ENCODE data around the gene PLEKHD1. TPM values are rescaled to one million over a fixed set of nuclear protein-coding genes. Genes with fewer than 3 reads are reported as not detected.
A peak's percentile ranks its signal among the peaks of the same experiment; 100 is the strongest.

The PLEKHD1 gene
- total RNA-seq, 1 experiment from 2014 or later, result 0.15 TPM

DNA sequence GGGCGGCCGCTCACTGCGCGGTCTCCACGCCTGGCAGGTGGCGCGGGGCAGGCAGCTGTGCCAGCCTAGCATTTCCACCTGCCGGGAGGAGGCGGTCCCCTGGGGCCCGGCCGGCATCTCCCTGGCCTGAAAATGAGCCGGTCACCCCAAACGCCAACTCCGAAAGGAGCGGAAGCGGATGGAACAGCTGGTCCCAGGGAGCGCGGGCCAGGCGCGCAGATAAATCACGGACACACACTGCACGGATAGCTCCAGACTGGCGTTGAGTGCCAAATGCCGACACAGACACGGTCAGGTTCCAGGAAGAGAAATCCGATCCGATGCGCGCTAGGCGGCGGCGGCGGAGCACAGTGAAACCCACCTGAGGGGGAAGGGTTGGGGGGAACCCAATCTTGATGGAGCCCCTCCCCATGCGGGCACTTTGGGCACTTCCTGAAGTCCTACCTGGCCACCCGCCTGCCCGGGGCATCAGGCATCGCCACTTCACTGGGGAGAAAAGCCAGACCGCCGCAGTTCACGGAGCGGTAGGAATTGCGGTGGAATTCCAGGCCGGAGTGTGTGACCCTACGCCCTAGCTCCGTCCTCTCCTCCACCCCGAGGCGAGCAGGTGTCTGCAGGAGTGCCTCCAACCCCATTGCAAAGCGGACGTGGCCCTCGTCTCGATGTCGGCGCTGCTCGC, 624 bp upstream of the PLEKHD1 start:
- H3K4me3 ChIP-seq (ENCODE audit: low read length), result peak overlapping the region; percentile 67
- DNase-seq (peak; percentile 33), ATAC-seq (peak; percentile 60)
- ChIA-PET POLR2A (ENCODE audit: unreplicated experiment) (no interaction called here), CTCF (no interaction called here)
- BruUV-seq (replicated peaks), result no TSS peak
- H3K9me2 ChIP-seq (replicated peaks; ENCODE audit: low read length), result no peaks in the 10 kb centered on the region
- TF ChIP-seq EZH2 (IDR thresholded peaks at IDR 0.05; ENCODE audit: low read length, unreplicated experiment) (peak; percentile 54), EZH2phosphoT487 (IDR thresholded peaks at IDR 0.05; ENCODE audit: borderline replicate concordance, low read length) (peak; percentile 51; the same call in 1 of the 2 replicates)
- TF ChIP-seq, protein P1, sequence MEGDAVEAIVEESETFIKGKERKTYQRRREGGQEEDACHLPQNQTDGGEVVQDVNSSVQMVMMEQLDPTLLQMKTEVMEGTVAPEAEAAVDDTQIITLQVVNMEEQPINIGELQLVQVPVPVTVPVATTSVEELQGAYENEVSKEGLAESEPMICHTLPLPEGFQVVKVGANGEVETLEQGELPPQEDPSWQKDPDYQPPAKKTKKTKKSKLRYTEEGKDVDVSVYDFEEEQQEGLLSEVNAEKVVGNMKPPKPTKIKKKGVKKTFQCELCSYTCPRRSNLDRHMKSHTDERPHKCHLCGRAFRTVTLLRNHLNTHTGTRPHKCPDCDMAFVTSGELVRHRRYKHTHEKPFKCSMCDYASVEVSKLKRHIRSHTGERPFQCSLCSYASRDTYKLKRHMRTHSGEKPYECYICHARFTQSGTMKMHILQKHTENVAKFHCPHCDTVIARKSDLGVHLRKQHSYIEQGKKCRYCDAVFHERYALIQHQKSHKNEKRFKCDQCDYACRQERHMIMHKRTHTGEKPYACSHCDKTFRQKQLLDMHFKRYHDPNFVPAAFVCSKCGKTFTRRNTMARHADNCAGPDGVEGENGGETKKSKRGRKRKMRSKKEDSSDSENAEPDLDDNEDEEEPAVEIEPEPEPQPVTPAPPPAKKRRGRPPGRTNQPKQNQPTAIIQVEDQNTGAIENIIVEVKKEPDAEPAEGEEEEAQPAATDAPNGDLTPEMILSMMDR (conservative IDR thresholded peaks at IDR 0.05; ENCODE audit: low read depth, low read length), result no peak
- no peak overlapping the region for H3K27ac ChIP-seq (ENCODE audit: low read length)
- H3K79me2 ChIP-seq (ENCODE audit: low read length), result no peaks in the 10 kb centered on the region
- no peaks in the 10 kb centered on the region for H3K36me3 ChIP-seq (ENCODE audit: low read depth, low read length)
- peaks cover 52% of the 10 kb centered on the region for H3K27me3 ChIP-seq (ENCODE audit: low read length)
- H3K4me2 ChIP-seq (ENCODE audit: low read length), result peak overlapping the region; percentile 84
- peaks cover 4% of the 10 kb centered on the region; the same call in 1 of the 2 replicates for H3K4me1 ChIP-seq (ENCODE audit: insufficient read depth, low read length)
- no peak overlapping the region for H3K9ac ChIP-seq (ENCODE audit: low read length)
- H3K9me3 ChIP-seq (ENCODE audit: low read length), result no peaks in the 10 kb centered on the region
- no peaks in the 10 kb centered on the region for H3F3A ChIP-seq (ENCODE audit: low read length, unreplicated experiment)
- no peaks in the 10 kb centered on the region for H4K20me1 ChIP-seq (ENCODE audit: low read length)
- intact Hi-C loops (cut with micrococcal nuclease), result no loop called here
- peak overlapping the region; percentile 61 for H2AFZ ChIP-seq (ENCODE audit: low read length)

DNA sequence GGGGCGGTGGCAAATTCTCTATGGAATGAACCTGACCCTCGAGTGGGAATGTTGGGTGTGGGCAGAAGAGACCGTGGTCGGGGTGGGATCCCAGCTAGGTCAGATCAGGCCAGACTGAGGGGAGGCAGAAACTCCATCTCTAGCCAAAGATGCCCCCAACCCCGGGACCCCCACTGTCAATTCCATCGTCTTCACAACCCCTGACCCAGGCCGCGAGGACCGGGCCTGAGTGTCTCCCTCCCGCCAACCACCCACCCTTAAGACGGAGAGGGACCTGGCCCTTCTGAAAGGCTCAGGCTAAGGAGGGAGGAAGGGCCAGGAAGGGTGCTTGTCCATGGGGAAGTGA, 760 bp downstream of the PLEKHD1 start:
- no peaks in the 10 kb centered on the region for H3K36me3 ChIP-seq (ENCODE audit: low read depth, low read length)
- TF ChIP-seq EZH2phosphoT487 (IDR thresholded peaks at IDR 0.05; ENCODE audit: borderline replicate concordance, low read length), result no peak
- TF ChIP-seq, protein P1 (conservative IDR thresholded peaks at IDR 0.05; ENCODE audit: low read depth, low read length), result no peak
- no peak for TF ChIP-seq EZH2 (IDR thresholded peaks at IDR 0.05; ENCODE audit: low read length, unreplicated experiment)
- H3K79me2 ChIP-seq (ENCODE audit: low read length), result no peaks in the 10 kb centered on the region
- peaks cover 54% of the 10 kb centered on the region for H3K27me3 ChIP-seq (ENCODE audit: low read length)
- H3K27ac ChIP-seq (ENCODE audit: low read length), result no peak overlapping the region
- no TSS peak for BruUV-seq (replicated peaks)
- ChIA-PET CTCF (no interaction called here), POLR2A (ENCODE audit: unreplicated experiment) (no interaction called here)
- H3K4me3 ChIP-seq (ENCODE audit: low read length), result no peak overlapping the region
- H3K4me1 ChIP-seq (ENCODE audit: insufficient read depth, low read length), result peaks cover 4% of the 10 kb centered on the region; the same call in 1 of the 2 replicates
- no peak overlapping the region for H2AFZ ChIP-seq (ENCODE audit: low read length)
- H3K9ac ChIP-seq (ENCODE audit: low read length), result no peak overlapping the region
- H3F3A ChIP-seq (ENCODE audit: low read length, unreplicated experiment), result no peaks in the 10 kb centered on the region
- no peaks in the 10 kb centered on the region for H4K20me1 ChIP-seq (ENCODE audit: low read length)
- no peak for DNase-seq
- intact Hi-C loops (cut with micrococcal nuclease), result no loop called here
- H3K9me2 ChIP-seq (replicated peaks; ENCODE audit: low read length), result no peaks in the 10 kb centered on the region
- no peak for ATAC-seq
- peak overlapping the region; percentile 84; the same call in 1 of the 2 replicates for H3K4me2 ChIP-seq (ENCODE audit: low read length)
- H3K9me3 ChIP-seq (ENCODE audit: low read length), result no peaks in the 10 kb centered on the region

DNA sequence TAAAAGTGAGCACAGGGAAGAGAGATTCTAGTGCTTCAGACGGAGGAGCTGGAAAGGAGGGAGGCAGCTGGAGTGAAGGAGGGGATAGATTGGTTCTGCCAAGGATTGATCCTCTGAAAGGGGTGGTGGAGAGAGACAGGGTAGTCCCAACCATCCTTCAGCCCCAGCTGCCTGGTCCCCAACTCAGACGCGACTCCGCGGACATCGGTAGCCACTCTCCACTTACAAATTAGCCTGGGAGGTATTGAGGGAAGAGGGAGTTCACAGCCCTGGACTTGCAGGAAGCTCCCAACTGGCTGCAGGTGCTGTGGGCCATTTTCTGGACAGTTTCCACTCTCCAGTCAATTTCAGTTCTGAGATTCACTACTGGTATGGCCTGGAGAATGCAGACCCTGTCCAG, 1.2 kb downstream of the PLEKHD1 start:
- intact Hi-C loops (cut with micrococcal nuclease), result no loop called here
- no peaks in the 10 kb centered on the region for H3K36me3 ChIP-seq (ENCODE audit: low read depth, low read length)
- ATAC-seq, result no peak
- H3F3A ChIP-seq (ENCODE audit: low read length, unreplicated experiment), result no peaks in the 10 kb centered on the region
- no peak for DNase-seq
- no peaks in the 10 kb centered on the region for H4K20me1 ChIP-seq (ENCODE audit: low read length)
- no peaks in the 10 kb centered on the region for H3K79me2 ChIP-seq (ENCODE audit: low read length)
- H3K4me2 ChIP-seq (ENCODE audit: low read length), result no peak overlapping the region
- no peak overlapping the region for H3K9ac ChIP-seq (ENCODE audit: low read length)
- ChIA-PET CTCF (no interaction called here), POLR2A (ENCODE audit: unreplicated experiment) (no interaction called here)
- H3K4me1 ChIP-seq (ENCODE audit: insufficient read depth, low read length), result peaks cover 4% of the 10 kb centered on the region; the same call in 1 of the 2 replicates
- H3K27ac ChIP-seq (ENCODE audit: low read length), result no peak overlapping the region
- no TSS peak for BruUV-seq (replicated peaks)
- H3K27me3 ChIP-seq (ENCODE audit: low read length), result peaks cover 54% of the 10 kb centered on the region
- H3K4me3 ChIP-seq (ENCODE audit: low read length), result no peak overlapping the region
- no peaks in the 10 kb centered on the region for H3K9me2 ChIP-seq (replicated peaks; ENCODE audit: low read length)
- TF ChIP-seq, protein P1 (conservative IDR thresholded peaks at IDR 0.05; ENCODE audit: low read depth, low read length), result no peak
- no peak for TF ChIP-seq EZH2 (IDR thresholded peaks at IDR 0.05; ENCODE audit: low read length, unreplicated experiment)
- TF ChIP-seq EZH2phosphoT487 (IDR thresholded peaks at IDR 0.05; ENCODE audit: borderline replicate concordance, low read length), result no peak
- no peak overlapping the region for H2AFZ ChIP-seq (ENCODE audit: low read length)
- H3K9me3 ChIP-seq (ENCODE audit: low read length), result no peaks in the 10 kb centered on the region

Data from PC-3 (cell line).